Fibroblast of lung (primary cell): ENCODE results near the gene SCN1B.

ENCODE experiments used
- EZH2 ChIP-seq: IDR thresholded peaks from 2 replicates; pipeline ENCODE4 v1.5.1; 2012; ENCODE audit warnings: low read length, control low read depth, mild to moderate bottlenecking; ENCODE audit errors: missing control alignments
- TF ChIP-seq, protein P1 (sequence below), 2 donors: IDR thresholded peaks in 1 of 2; conservative IDR thresholded peaks in 1 of 2; 1 replicate in 1 of 2; 2 replicates in 1 of 2; pipeline ENCODE4 v1.5.1; 2011 to 2012; ENCODE audit warnings: low read length in 2 of 2, control low read depth in 1 of 2, inconsistent platforms in 1 of 2, low read depth in 1 of 2, mild to moderate bottlenecking in 1 of 2

DNA sequence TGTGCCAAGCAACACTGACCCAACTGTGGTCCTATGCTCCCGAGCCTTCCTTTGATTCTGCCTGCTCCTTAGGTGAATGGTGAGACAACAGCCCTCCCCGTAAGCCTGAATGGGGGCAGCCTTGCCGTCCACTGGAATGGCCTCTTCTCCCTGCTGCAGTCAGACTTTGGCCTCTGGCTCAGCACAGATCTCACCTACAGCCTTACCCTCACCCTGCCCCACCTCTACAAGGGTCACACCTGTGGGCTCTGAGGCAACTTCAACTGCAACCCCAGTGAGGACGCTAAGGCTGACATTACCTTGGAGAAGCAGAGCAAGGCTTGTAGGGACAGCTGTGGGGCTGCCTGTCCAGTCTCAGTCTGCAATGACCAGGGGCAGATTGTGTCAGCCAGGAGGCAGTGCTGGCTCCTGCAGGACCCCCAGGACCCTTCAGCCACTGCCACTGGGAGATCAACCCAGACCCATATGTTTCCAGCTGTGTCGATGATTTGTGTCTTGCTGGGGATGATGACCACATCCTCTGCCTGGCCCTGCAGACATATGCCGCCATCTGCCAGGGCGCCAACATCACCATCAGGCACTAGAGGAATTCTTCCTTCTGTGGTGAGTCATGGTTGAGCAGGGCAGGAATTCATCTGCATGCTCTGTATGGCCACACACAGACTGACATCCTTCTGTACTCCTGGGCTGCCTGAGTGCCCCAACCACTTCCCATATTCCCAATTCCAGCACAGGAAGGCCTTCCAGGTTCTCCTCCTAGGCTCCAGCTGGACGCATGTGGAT, 58.1 kb downstream of the SCN1B start:
- TF ChIP-seq, protein P1, sequence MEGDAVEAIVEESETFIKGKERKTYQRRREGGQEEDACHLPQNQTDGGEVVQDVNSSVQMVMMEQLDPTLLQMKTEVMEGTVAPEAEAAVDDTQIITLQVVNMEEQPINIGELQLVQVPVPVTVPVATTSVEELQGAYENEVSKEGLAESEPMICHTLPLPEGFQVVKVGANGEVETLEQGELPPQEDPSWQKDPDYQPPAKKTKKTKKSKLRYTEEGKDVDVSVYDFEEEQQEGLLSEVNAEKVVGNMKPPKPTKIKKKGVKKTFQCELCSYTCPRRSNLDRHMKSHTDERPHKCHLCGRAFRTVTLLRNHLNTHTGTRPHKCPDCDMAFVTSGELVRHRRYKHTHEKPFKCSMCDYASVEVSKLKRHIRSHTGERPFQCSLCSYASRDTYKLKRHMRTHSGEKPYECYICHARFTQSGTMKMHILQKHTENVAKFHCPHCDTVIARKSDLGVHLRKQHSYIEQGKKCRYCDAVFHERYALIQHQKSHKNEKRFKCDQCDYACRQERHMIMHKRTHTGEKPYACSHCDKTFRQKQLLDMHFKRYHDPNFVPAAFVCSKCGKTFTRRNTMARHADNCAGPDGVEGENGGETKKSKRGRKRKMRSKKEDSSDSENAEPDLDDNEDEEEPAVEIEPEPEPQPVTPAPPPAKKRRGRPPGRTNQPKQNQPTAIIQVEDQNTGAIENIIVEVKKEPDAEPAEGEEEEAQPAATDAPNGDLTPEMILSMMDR (conservative IDR thresholded peaks at IDR 0.05 in 1 of 2, IDR thresholded peaks at IDR 0.05 in 1 of 2; ENCODE audit: low read depth in 1 of 2, low read length in 2 of 2) = no peak
- no peak for TF ChIP-seq EZH2
